Hematopoietic multipotent progenitor cell treated with erythropoietin and hydrocortisone succinate and interleukin-3 and kit ligand, for 4 days (in vitro differentiated cells): ENCODE data around the gene ST3GAL2.

Experiments used
- DNase-seq: peaks from one replicate; pipeline ENCODE4 v3.0.0-alpha.2; 2015

The ST3GAL2 gene

GRCh38 chr16:70380919-70381603, 57.8 kb downstream of the ST3GAL2 start:
- DNase-seq: peak; percentile 99

- peak; percentile 74 for DNase-seq
Observed at GRCh38 chr16:70380248-70380918, 58.5 kb downstream of the ST3GAL2 start.

- peak; percentile 35 for DNase-seq
Observed at GRCh38 chr16:70378869-70379493, 59.9 kb downstream of the ST3GAL2 start.

GRCh38 chr16:70377782-70378181, 61.1 kb downstream of the ST3GAL2 start:
- DNase-seq: no peak

DNA sequence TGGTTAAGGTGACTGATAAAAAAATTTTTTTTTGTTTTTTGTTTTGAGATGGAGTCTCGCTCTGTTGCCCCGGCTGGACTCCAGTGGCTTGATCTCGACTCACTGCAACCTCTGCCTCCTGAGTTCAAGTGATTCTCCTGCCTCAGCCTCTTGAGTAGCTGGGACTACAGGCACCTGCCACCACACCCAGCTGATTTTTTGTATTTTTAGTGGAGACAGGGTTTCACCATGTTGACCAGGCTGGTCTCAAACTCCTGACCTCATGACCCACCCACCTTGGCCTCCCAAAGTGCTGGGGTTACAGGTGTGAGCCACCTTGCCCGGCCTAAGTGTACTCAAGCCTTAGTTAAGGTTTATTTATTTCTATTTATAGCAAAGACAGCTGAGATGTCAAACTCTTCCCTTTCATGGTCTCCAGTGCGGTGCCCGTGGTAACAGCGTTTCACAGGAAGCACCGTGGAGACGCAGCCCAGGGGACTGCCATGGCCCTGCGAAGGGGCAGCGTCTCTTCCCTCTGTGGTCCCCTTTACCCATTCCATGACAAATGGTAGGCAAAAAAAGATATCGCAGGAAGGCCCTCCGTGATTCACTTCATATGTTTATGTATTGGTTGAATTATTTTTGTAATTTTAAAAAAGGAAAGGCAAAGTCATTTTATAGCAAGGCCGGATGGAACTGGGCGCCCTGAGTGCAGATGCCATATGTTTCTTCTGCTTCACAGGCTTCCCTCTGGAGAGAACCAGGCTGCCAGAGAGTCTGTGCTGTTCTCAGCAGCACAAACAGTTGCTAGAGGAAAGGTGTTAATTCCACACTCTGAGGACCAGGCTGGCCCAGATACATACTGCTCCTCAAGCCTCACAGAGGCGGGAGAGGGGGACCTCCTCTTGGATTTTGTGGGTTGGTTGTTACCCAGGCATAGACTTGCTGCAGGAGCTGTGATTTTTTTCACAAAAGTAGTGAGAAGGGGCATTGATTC, 63.0 kb downstream of the ST3GAL2 start:
- DNase-seq: no peak

- no peak for DNase-seq
Observed at GRCh38 chr16:70374213-70374612, 64.7 kb downstream of the ST3GAL2 start.

GRCh38 chr16:70372921-70373728, 65.8 kb downstream of the ST3GAL2 start:
- DNase-seq: no peak

DNA sequence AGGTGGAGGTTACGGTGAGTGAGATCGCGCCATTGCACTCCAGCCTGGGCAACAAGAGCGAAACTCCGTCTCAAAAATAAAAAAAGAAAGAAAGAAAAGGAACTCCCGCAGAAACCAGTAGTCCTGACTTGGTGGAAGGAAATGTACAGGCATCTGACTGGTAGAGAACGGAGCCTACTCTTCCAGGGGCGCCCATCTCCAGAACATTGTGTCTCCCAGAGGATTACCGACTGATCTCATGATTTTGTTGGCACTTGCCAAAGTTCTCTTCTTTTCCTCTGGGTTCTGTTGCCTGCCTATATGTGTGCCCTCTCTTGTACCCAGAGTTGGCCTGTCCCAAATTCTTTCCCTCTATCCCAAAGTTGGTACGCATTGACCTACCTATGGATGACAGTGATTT, 68.0 kb downstream of the ST3GAL2 start:
- DNase-seq: no peak

GRCh38 chr16:70370145-70370544, 68.8 kb downstream of the ST3GAL2 start:
- DNase-seq: peak; percentile 48

DNA sequence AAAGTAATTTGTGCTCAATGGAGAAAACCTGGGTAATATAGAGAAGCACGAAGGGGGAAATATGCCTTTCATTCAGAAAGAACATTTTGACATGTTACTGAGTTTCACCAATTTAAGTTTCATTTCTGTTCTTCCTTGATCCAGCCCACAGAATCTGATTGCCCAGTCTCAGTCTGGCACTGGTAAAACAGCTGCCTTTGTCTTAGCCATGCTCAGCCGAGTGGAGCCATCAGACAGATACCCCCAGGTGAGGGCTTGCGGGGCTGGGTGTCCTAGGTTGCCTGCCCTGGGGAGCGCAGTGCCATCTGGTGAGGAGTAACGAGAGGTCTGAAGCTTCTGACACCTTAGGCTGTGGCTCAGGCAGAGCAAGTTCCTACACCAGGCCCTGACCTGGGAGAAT, 74.5 kb downstream of the ST3GAL2 start:
- no peak for DNase-seq

- DNase-seq: peak; percentile 60
Observed at GRCh38 chr16:70359552-70359951, 79.3 kb downstream of the ST3GAL2 start.

DNA sequence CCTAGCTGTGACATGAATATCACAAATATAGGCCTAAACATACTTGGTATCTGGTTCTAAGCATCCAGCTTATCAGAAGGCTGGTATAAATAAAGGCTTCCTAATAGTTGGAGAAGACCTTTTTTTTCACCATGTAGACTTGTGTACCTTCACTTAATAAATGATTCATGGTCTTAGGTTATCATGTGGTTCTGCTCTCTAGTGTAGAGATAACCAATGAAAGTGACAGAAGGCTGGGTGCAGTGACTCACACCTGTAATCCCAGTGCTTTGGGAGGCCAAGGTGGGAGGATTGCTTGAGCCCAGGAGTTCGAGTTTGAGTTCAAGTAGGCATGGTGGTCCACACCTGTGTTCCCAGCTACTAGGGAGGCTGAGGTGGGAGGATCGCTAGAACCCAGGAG, 89.1 kb downstream of the ST3GAL2 start:
- DNase-seq: no peak

DNA sequence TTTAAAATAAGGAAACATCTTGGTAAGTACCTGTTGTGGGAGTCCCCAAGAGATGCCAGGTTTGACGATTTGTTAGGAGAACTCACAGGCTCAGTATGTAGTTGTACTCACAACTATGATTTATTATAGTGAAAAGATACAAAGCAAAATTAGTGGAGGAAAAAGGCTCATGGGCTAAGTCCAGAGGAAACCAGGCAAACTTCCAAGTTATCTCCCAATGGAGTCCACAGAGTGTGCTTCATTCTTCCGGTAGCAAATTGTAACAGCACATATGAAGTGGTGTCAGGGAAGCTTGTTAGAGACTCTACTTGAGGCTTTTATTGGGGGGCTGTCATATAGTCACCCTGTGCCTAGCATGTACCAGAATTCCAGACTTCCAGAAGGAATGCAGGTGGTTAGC, 89.9 kb downstream of the ST3GAL2 start:
- no peak for DNase-seq

GRCh38 chr16:70345840-70346239, 93.1 kb downstream of the ST3GAL2 start:
- no peak for DNase-seq

DNA sequence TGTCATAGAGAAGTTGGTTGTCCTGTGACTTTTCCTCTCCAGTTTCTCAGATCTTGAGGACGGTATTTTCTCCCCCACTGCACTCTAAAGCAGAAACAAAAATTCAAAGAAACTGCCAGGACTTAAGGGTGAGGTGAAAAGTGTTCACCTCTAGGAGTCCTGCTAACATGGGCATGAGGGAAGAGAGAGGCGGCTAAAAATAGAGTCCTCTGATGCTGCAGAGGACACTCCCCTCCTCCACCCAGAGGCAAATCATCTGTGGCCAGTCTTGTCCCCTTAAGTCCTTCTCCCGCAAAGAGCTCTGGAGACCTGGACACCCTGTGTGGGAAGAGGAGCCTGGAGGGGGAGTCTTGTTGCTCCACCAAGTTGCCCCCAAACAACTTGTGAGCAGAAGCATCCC, 96.9 kb downstream of the ST3GAL2 start:
- peak; percentile 17 for DNase-seq

DNA sequence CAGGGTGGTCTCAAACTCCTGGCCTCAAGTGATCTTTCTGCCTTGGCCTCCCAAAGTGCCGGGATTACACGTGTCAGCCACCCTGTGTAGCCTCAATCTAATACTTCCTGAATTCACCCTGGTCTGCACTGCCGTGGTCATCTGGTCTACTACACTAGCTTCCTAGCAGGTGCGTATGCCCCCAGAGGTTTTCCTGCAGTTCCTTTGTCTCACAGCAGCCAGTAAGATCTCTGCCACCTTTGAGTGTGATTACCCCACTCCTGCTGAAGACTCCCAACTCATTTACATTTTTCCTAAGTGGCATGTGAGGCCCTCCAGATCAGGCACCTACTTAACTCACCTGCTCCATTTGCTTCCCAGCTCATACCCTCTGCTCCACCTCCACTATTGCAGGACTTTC, 97.3 kb downstream of the ST3GAL2 start:
- DNase-seq: peak; percentile 13

- DNase-seq: no peak
Observed at GRCh38 chr16:70337814-70338213, 101.1 kb downstream of the ST3GAL2 start.

- peak; percentile 41 for DNase-seq
Observed at GRCh38 chr16:70332728-70333127, 106.2 kb downstream of the ST3GAL2 start.

DNA sequence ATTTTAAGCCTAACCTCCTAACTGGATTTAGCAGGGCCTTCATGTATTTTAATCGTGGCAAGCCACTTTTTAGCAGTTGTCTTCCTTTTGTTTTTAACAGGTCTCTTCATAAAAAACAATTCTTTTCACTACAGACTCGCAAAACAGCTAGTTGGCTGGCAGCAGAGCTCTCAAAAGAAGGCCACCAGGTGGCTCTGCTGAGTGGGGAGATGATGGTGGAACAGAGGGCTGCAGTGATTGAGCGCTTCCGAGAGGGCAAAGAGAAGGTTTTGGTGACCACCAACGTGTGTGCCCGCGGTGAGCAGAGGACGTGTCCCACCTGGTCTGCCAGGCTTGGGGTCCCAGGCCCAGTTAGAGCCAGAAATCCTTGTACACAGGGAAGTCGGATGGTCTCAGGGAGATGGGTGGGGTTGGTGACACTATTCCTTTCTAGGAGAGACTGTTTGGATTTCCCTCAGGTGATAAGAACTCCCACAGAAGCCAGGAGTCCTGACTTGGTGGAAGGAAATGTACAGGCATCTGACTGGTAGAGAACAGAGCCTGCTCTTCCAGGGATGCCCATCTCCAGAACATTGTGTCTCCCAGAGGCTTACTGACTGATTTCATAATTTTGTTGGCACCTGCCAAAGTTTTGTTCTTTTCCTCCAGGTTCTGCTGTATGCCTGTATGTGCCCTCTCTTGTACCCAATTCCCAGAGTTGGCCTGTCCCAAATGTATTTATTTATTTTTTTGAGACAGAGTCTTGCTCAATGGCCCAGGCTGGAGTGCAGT, 107.1 kb downstream of the ST3GAL2 start:
- DNase-seq: peak; percentile 18

DNA sequence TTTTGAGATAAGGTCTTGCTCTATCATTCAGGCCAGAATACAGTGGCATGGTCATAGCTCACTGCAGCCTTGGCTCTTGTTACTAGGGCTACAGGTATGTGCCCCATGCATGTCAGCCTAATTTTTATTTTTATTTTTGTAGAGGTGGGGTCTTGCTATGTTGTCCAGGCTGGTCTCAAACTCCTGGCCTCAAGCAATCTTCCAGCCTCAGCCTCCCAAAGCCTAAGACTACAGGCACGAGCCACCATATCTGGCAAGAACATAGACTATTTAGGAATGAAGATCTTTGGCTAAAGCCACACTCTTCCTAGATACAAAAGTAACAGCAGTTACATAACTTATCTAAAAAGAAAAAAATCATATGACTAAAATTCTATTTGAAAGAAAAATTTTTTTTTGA, 107.8 kb downstream of the ST3GAL2 start:
- DNase-seq: no peak
